NCI-H510A (cell line): Measurements from ENCODE around the gene PDIA6.
"Not testable (repeated sequence)": the region's sequence is repeated elsewhere in the genome, so short reads cannot be mapped to it uniquely, and the experiment has no call there.

Experiments
- DNase-seq: peaks from one replicate; lab custom pipeline; 2025; lab: John Stamatoyannopoulos, UW

The PDIA6 gene

DNA sequence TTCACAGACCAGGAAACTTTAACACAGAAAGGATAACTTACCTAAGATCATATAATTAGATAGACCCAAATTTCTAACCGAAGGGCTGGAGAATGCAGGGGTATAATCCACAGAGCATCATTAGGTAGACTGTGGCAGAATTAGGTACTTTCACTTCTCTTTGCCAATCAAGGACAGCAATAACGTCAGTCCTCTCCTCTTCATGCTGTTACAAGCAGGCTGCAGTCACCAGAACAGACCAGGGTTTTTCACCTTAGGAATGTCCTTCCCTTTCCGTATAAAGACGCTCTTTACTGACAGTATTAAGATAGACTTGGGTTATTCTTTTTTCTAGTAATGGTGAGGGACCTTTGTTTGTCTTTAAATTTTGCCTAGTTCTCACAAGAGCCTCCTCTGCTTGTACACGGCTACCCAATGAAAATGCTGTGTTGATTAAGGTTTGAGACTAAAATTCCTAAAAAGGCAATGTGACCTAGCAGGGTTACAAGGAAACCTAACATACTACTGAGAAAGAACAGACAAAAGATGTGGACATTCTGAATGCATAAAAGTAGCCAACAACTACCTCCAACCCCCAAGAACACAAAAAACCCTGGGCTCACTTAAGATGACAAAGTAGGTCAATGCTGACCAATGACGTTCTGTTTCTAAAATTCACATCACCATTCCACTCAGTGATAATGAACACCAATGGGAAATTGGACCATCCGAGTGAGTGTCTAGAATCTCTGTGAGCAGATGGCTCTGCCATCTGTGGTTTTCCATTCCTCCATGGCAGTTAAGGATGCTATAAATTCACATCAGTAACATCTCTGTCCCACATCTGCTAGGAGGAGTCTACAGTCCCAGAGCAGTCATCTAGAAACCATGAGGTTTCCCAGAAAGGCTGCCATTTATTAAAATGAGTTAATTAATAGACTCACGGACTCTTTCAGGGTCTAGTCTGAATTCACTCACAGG lies 2.1 kb downstream of the PDIA6 start:
- no peak for DNase-seq

DNA sequence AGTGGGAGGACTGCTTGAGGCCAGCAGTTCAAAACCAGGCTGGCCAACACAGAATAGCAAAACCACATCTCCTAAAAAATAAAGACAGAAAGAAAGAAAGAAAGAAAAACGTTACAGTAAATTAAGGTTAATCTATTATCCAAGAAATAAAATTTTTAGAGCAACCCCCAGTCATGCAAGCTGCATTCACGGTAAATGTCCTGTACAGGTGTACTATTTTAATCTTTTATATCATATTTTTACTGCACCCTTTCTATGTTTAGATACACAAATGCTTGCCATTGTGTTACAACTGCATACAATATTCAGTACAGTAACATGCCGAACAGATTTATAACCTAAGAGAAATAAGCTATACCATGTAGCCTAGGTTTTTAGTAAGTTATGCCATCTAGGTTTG lies 6.0 kb downstream of the PDIA6 start:
- DNase-seq, result no peak

DNA sequence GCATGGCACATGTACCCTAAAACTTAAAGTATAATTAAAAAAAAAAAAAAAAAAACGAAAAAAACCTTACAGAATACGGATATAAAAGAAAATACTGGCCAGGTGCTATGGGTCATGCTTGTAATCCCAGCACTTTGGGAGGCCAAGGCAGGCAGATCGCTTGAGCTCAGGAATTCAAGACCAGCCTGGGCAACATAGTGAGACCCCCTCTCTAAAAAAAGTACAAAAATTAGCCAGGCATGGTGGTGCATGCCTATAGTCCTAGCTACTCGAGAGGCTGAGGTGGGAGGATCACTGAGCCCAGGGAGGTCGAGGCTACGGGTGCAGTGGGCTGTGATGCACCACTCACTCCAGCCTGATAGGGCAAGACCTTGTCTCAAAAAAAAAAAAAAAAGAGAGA lies 6.6 kb downstream of the PDIA6 start:
- DNase-seq, result not testable (repeated sequence)

DNA sequence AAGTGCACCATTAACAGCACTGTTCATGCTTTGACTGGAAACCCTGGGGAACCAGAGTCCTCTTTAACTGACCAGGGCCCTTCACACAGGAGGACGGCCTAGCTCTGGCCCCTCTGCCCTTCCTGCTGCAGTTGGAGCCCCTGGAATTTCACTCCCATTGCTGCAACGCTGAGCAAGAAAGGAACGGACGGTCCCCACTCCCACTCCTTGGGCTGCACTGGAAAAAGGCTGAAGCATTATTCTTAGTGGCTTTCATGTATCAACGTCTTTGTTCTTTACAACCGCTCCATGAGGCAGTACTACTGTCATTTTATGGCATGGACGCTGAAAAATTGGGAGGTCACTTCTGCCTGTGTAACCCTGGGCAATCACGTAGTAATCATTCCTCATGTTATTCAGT lies 9.9 kb downstream of the PDIA6 start:
- DNase-seq, result no peak

DNA sequence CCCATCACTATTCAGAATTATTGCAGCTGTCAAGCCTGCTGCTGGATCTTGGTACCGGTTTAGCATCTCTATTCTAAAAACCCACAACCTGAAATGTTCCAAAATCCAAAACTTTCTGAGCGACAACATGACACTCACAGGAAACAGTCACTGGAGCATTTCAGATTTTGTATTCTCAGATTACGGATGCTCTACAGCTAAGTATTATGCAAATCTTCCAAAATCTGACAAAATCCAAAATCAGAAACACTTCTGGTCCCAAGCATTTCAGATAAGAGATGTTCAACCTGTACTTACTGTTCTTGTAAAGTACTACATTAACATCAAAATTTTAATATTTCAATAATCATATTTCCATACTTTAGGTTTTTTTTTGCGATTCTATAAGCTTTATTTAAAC lies 12.4 kb downstream of the PDIA6 start:
- no peak for DNase-seq

DNA sequence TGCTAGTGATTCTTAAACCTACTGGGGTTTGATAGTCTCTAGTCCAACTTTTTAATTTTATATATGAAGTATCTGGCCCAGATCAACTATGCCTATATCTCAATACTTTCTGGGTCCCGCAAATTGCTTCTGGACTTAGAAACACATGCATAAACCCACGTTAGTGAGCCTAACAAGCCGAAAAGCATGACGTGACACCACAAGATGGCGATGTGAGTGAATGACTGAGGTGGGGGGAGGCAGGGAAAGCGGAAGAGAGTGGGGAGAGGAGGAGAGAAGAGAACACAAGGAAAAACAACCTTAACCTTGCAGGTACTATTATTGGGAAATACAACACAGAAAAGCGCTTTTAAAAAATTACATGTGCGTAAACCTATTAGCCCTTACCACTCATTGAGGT lies 13.8 kb downstream of the PDIA6 start:
- DNase-seq, result no peak

DNA sequence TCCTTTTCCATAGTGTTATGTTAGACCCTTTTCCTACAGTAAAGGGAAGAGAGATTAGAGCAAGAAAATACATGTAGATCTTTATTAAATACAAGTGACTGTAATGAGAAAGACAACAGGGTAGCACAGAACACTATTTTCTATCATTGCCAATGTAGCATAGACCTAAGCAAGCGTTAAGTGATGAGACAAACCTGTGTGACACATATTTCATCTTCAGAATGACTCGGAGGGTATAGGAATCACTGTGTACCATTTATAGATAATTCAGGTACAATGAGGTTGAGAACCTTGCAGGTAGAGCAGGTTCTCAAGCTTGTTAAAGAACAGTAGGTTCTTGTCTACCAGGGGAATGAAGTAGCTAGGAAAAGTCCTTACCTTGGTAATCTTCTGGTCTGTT lies 15.9 kb downstream of the PDIA6 start:
- no peak for DNase-seq

DNA sequence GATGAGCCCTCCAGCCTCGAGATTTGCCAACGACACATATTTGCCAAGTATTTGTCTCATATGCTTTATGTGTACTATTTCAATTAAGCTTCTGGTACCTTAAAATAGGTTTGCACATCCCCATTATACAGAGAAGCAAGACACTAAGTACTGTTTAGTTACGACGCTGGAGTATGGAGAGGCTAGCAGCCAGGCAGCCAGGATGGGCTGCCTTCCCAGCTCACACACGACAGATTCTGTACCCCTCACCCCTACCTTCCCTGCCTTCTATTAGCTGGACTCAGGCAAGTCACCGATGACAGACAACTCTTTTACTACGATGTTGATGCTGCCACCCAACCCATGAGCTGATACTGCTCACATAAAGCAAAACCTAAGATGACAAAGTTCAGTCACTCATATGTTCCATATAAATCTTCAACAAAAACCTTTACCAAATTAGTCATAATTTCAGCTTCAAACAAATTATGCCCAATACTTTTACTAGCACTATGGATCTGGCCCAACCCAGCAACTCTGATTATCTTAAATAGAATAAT lies 17.0 kb downstream of the PDIA6 start:
- DNase-seq, result no peak

DNA sequence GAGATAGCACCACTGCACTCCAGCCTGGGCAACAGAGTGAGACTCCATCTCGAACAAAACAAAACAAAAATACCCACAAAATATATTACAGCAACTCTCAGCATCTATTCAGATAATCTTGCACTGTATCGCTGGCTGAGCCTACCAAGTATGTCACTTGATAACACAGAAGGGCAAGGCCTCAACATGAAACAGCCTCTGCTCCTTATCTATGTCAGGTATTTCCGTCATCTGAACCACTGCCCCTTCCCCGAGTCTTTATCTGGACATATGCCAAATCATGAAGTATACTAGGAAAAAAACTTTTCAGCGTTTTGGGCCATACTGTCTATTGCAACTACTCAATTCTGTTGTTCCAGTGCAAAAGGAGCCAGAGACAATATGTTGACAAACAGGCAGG lies 17.7 kb downstream of the PDIA6 start:
- no peak for DNase-seq

DNA sequence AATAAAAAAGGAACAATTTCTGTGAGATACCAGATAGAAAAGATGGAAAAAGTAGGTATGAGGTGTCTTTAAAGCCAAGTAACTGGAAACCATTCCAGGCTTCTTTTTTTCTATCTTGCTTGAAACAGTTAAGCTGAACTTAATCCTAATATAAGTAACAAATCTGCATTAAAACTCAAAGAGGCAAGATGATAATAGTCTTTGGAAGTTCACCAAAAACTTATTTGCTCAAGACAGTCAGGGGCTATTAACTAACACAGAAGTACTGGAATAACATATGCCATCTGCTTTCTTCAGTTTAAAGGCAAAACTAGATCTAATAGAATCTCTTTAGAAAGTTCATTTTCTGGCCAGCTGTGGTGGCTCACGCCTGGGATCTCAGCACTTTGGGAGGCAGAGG lies 18.8 kb downstream of the PDIA6 start:
- no peak for DNase-seq

DNA sequence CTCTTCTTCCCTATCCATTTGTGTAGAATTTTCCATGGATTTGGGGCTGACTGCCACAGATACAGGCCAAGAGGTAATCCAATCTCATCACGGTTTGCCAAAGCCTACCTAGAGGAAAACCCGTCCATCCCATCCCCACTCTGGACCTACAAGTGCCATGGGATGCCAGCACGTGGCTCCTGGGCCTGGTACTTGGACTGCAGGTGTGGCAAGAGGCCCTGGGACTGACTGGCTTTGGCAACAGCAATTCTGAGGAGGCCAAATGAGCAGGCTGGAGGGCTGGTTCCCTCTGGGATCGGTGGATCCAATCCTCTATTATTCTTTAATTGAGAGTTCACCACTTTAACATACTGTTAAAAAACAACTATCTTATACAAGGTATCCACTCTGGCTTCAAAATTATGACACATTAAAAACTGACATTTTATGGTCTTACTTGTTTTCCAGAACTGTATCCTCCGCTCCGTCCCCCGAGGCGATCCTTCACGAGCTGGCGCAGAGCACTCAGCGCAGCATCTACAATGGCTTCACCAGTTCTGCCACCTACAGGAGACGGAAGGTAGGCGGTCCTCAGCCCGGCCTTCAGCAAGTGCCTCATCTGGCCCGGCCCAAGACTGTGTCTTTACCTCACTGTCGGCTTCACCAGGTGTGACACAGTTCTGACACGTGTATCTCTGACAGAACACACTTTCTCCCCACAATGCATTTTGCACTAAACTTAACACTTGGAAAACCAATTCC lies 19.8 kb downstream of the PDIA6 start:
- no peak for DNase-seq

DNA sequence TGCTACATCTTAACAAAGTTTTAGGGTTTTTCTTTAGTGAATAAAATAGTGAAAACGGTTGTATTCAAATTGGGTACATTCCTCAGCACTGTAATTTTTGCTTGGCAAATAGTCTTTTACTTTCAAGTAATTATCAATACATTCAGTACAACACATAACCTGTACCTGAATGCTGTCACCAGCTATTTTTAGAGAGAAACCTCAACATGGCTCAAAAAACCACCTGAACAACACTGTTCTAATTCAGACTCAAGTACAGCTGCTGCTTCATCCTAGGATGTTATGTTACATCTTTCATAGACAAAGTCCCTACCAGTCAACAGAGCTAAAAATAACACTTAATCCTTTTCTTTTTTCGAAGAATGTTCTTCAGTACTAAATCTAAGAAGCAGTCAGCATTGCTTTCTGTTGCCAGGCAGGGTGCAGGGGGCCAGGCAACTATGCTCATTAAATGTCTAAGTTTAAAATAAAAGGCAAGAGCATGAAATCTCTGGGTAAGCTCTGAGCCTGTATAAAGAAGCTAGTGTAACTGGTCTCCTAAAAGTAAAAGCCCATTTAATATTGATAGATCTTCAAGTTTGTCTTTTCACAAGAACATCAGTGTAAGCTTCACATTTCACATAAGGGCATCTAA lies 20.5 kb downstream of the PDIA6 start:
- no peak for DNase-seq

DNA sequence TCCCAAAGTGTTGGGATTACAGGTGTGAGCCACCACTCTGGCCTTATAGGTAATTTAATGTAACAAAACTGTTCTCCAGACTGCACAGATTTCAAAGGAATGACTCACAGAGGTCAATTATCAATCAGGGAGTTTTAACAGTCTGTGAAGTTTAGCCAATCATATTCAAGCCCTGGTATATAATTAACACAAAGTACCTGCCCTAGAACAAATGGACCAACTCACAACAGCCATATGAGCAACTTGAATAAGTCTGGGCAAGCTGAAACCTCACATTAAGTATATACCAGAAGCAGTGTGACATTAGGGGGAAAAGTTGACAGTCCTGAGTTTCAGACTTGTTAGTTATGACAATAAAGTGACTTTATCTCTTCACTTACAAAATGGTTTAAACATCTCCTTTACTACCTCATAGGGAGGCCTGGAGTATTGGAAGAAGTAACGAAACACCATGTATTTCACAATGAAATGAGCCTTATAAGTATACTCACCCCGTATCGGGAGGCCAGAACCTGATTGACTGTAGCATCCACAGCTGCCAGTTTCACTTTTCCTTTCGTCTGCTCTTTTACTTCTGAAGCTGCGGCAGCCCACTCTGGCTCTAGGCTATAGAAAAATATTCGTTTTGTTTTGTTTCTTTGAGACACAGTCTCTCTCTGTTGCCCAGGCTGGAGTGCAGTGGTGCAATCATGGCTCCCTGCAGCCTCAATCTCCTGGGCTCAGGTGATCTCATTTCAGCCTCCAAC lies 22.2 kb downstream of the PDIA6 start:
- no peak for DNase-seq

DNA sequence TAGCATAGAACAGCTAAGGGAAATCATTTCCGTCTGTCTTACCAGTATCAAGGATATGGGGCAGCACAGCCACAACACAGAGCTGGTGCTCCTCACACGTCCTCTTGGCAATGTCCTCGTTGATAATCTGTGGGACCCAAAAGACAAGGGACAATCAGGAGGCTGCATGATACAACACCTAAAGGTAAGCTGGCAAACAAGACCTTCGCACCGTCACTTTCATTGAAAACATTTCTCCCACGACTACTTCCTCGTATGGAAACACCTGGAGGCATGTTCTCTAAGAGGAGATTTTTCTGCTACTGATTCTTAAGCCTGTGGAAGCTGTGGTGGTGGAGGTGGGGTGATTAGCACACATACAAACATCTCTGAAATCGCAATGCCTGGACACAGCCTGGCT lies 23.7 kb downstream of the PDIA6 start:
- no peak for DNase-seq

DNA sequence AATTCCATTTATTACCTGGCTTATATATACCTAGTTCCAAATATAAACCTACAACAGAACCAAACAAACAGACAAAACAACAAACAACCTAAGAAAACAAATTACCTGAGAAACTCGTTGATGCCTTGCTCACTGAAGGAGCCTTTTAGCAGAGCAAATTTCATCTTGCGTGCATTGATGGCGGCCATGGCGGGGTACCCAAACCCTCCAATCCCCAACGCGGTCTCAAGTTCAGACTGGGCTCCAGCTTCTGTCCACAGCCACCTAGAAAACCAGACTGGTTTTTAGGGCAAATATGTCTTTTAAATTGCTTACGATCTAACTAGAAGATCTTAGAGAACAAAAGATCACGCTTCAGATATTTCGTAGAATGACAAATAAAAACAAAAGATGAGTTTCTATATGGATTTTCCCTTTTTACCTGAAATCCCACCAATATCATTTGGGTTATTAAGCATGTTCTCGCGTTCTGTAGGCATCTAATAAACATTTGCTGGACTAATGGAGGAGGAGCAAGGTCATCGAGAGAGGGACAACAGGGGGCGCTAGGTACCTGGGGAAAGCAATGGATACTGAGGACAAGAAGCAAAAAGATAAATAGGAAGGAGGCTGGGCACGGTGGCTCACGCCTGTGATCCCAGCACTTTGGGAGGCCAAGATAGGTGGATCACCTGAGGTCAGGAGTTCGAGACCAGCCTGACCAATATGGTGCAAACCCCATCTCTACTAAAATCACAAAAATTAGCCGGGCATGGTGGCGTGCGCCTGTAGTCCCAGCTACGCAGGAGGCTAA lies 25.2 kb downstream of the PDIA6 start:
- no peak for DNase-seq

DNA sequence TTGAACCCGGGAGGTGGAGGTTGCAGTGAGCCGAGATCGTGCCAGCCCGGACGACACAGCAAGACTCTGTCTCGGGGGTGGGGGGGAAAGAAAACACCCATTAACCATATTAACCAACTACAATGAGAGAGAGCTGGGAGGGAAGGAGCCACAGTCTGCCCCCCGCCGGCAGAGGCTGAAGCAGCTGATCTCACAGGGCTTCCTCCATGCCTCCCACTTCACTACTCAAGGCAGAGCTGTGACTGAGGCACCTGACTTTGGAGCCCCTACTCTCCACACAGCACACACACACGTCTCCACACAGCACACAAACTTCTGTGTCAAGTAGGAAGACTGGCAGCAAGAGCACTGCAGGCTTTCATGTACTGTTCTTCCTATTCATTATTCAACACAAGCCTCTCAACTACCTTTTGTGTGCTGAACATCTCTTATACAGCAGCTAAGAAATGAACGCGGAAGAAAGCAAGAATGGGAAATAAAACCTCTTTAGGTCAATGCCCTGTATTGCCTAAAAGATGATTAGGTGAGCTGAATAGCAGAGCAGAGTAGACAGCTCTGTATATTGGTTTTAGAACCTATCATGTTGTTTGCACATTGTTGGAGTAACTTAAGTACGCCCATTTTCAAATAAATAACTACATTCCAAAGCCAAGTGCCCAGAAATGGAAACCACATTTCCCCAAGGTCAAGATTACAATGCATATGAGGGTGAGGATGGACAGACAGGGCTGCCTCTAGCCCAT lies 26.2 kb downstream of the PDIA6 start:
- no peak for DNase-seq

DNA sequence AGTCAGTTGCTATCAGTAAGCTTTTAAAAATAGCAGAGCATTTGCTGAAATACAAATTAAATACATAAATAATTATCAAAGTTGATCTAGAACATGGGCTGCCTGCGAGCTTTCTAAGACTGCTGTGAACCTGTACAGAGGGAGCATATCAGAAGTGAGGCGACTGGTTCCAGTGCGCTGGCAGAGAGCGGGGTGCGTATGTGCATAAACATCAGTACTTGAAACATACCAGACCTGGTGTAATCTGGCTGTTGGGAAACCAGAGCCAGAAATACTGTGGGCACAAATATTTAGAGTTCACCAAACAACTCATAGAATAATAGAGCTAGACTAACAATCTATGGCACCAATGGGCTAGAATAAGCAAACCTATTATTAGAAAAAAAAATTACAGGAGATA lies 27.3 kb downstream of the PDIA6 start:
- no peak for DNase-seq

DNA sequence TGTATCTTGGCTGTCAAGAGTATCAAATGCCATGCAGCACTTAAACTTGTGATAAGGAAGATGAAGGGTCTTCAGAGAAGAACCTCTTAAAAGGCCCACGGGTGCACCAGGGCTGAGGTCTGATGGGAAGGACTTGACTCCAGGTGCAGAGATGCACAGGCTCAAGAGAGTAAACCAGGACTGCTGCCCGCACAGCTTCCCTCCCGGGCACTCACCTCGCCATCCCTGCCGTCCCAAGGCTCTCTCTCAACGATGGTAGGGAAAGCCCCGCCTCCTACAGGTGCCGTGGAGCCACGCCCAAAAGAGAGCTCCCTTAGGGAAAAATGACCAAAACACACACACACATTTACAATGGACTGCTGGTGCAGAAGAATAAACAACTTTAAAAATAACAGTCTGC lies 27.9 kb downstream of the PDIA6 start:
- no peak for DNase-seq

DNA sequence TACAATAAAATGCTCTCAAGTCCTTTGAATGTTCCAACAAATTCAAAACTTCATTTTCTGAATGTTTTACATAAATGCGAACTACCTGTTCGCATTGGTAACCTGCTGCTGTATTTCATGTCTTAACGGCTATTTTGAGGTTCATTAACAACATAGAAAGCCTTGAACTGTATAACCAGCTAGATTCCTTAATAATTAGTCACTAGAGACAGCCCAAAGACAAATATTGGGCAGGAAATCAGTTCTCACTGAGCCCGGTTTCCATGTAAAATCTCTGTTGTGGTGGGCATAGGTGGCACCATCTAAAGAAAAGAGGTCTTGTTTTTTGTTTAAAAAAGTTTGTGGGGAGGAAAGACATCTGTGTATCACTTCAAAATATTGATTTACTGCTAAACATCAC lies 29.2 kb downstream of the PDIA6 start:
- DNase-seq, result no peak

DNA sequence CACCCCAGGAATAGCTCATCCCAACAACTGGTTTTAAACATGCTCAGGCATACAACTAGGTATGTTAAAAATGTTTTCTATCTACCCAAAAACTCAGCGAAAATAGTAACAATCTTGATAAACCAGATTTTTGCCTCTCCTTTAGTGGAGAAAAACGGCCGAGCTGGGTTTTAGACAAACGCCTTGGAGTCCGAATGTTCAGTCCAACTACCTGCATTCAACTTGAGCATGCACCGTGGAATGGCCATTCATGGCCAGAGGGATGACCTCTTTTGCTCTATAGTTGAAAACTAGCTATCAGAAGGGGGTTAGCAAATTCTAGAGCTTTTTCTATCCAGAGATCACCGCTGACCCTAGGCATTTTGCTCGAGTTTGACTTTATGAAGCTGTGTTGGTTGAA lies 30.8 kb downstream of the PDIA6 start:
- DNase-seq, result no peak
